Astrocyte (in vitro differentiated cells and primary cell): ENCODE measurements around the gene CDKL4.
"Not testable (repeated sequence)": the region's sequence is repeated elsewhere in the genome, so short reads cannot be mapped to it uniquely, and the experiment has no call there.

Experiments
- CTCF ChIP-seq: IDR thresholded peaks from 2 replicates; pipeline ENCODE4 v1.5.1; 2011; ENCODE audit warnings: low read depth, mild to moderate bottlenecking, inconsistent platforms, low read length, moderate library complexity; ENCODE audit not compliant: insufficient read depth
- EZH2 ChIP-seq: IDR thresholded peaks from 2 replicates; pipeline ENCODE4 v1.6.1; 2012; ENCODE audit warnings: mild to moderate bottlenecking, low read length, inconsistent platforms; ENCODE audit not compliant: insufficient read depth

DNA sequence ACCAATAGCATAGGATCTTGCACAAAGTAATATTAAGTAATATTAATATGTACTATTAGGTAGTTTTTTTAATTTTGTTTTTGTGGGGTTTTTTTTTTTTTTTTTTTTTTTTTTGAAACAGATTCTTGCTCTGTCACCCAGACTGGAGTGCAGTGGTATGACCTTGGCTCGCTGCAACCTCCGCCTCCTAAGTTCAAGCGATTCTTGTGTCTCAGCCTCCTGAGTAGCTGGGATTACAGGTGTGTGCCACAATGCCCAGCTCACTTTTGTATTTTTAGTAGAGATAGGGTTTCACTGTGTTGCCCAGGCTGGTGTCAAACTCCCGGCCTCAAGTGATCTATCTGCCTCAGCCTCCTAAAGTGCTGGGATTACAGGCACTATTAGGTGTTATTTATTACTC is 88.2 kb downstream of the CDKL4 start:
- TF ChIP-seq CTCF, EZH2: not testable (repeated sequence)
